ENCODE results near the gene MRPL11.

GRCh38 chr11:66480117-66480938 lies 41.7 kb upstream of the MRPL11 start, which contains the start of gene DPP3:
- TF ChIP-seq CTCF (conservative IDR thresholded peaks at IDR 0.05; ENCODE audit: low read depth, low read length) (no peak), EZH2 (IDR thresholded peaks at IDR 0.05; ENCODE audit: borderline replicate concordance, low read depth, low read length, poor library complexity, severe bottlenecking) (no peak)
